NT2/D1 (cell line): ENCODE measurements around the gene ADPRS.

ENCODE experiments used
- DNase-seq: peaks from one replicate; pipeline ENCODE4 v3.0.0-alpha.2; 2011; ENCODE audit warnings: low read depth, low spot score
- H3K27me3 ChIP-seq: 2 replicates; pipeline ENCODE4 v1.6.0; 2011; ENCODE audit warnings: mild to moderate bottlenecking; ENCODE audit not compliant: insufficient read length, insufficient read depth
- H3K36me3 ChIP-seq: 2 replicates; pipeline ENCODE4 v1.6.1; 2011; ENCODE audit warnings: mild to moderate bottlenecking, low read length, mixed read lengths; ENCODE audit not compliant: insufficient read depth, insufficient read length
- H3K4me1 ChIP-seq: 2 replicates; pipeline ENCODE4 v1.5.1; 2011; ENCODE audit not compliant: insufficient read depth, insufficient read length
- H3K4me3 ChIP-seq: 2 replicates; pipeline ENCODE4 v1.5.1; 2011; ENCODE audit warnings: low read depth; ENCODE audit not compliant: insufficient read length
- H3K9ac ChIP-seq: 2 replicates; pipeline ENCODE4 v1.6.0; 2011; ENCODE audit warnings: low read depth; ENCODE audit not compliant: insufficient read length
- H3K9me3 ChIP-seq: 2 replicates; pipeline ENCODE4 v1.5.1; 2011; ENCODE audit warnings: mild to moderate bottlenecking, low read length; ENCODE audit not compliant: insufficient read depth
- SUZ12 ChIP-seq: IDR thresholded peaks from 2 replicates; pipeline ENCODE4 v1.6.1; 2011; ENCODE audit not compliant: insufficient read length, insufficient read depth; ENCODE audit errors: extremely low read depth
- YY1 ChIP-seq: IDR thresholded peaks from 2 replicates; pipeline ENCODE4 v1.6.1; 2011; ENCODE audit not compliant: insufficient read length, insufficient read depth
- ZNF274 ChIP-seq: IDR thresholded peaks from 2 replicates; pipeline ENCODE4 v1.6.1; 2011; ENCODE audit warnings: mild to moderate bottlenecking, low read depth, low read length

ADPRS gene

GRCh38 chr1:36128126-36128904, 39.6 kb downstream of the ADPRS start:
- no peaks in the 10 kb centered on the region for H3K9me3 ChIP-seq
- H3K9ac ChIP-seq: no peak overlapping the region
- H3K27me3 ChIP-seq: peaks cover 37% of the 10 kb centered on the region
- TF ChIP-seq ZNF274 (no peak), SUZ12 (no peak), YY1 (no peak)
- H3K36me3 ChIP-seq: no peaks in the 10 kb centered on the region
- H3K4me1 ChIP-seq: peaks cover 20% of the 10 kb centered on the region
- no peak overlapping the region for H3K4me3 ChIP-seq
- DNase-seq: no peak

- H3K36me3 ChIP-seq: no peaks in the 10 kb centered on the region
- TF ChIP-seq ZNF274: no peak
- TF ChIP-seq YY1: no peak
- TF ChIP-seq SUZ12: no peak
- no peaks in the 10 kb centered on the region for H3K9me3 ChIP-seq
- H3K4me3 ChIP-seq: no peak overlapping the region
- H3K4me1 ChIP-seq: peaks cover 24% of the 10 kb centered on the region
- no peak overlapping the region for H3K9ac ChIP-seq
- DNase-seq: no peak
- H3K27me3 ChIP-seq: peaks cover 31% of the 10 kb centered on the region
These were observed 40.2 kb downstream of the ADPRS start for GRCh38 chr1:36128905-36129206.

GRCh38 chr1:36132029-36132428, 43.3 kb downstream of the ADPRS start:
- Histone ChIP-seq H3K36me3 (peaks cover 15% of the 10 kb centered on the region), H3K4me3 (no peak overlapping the region), H3K4me1 (peaks cover 18% of the 10 kb centered on the region), H3K27me3 (peaks cover under 1% of the 10 kb centered on the region), H3K9ac (no peak overlapping the region), H3K9me3 (no peaks in the 10 kb centered on the region)
- no peak for DNase-seq
- no peak for TF ChIP-seq ZNF274
- TF ChIP-seq YY1: no peak
- no peak for TF ChIP-seq SUZ12

GRCh38 chr1:36133484-36133883, 44.8 kb downstream of the ADPRS start:
- TF ChIP-seq ZNF274 (no peak), YY1 (no peak), SUZ12 (no peak)
- no peaks in the 10 kb centered on the region for H3K27me3 ChIP-seq
- no peak for DNase-seq
- no peaks in the 10 kb centered on the region for H3K9me3 ChIP-seq
- peaks cover 30% of the 10 kb centered on the region for H3K36me3 ChIP-seq
- no peak overlapping the region for H3K4me3 ChIP-seq
- H3K9ac ChIP-seq: peak overlapping the region; percentile 34
- H3K4me1 ChIP-seq: peaks cover 15% of the 10 kb centered on the region

GRCh38 chr1:36134031-36134430, 45.3 kb downstream of the ADPRS start:
- no peak overlapping the region for H3K4me3 ChIP-seq

GRCh38 chr1:36134505-36135329, 46.0 kb downstream of the ADPRS start:
- H3K4me1 ChIP-seq: peaks cover 15% of the 10 kb centered on the region
- H3K9ac ChIP-seq: no peak overlapping the region
- TF ChIP-seq YY1: no peak
- TF ChIP-seq SUZ12: no peak
- no peak for TF ChIP-seq ZNF274
- peak; percentile 70 for DNase-seq
- no peak overlapping the region for H3K4me3 ChIP-seq
- peaks cover 38% of the 10 kb centered on the region for H3K36me3 ChIP-seq
- no peaks in the 10 kb centered on the region for H3K9me3 ChIP-seq
- H3K27me3 ChIP-seq: no peaks in the 10 kb centered on the region

More at GRCh38 chr1:36134031-36134430, 45.3 kb downstream of the ADPRS start:
- no peak overlapping the region for H3K9ac ChIP-seq
- peaks cover 32% of the 10 kb centered on the region for H3K36me3 ChIP-seq
- peaks cover 15% of the 10 kb centered on the region for H3K4me1 ChIP-seq
- no peak for DNase-seq
- no peaks in the 10 kb centered on the region for H3K27me3 ChIP-seq
- H3K9me3 ChIP-seq: no peaks in the 10 kb centered on the region
- peak; percentile 2 for TF ChIP-seq YY1
- no peak for TF ChIP-seq SUZ12
- no peak for TF ChIP-seq ZNF274

GRCh38 chr1:36135330-36135667, 46.6 kb downstream of the ADPRS start:
- no peak overlapping the region for H3K4me3 ChIP-seq
- no peak for DNase-seq
- no peak overlapping the region for H3K9ac ChIP-seq
- H3K27me3 ChIP-seq: no peaks in the 10 kb centered on the region
- H3K9me3 ChIP-seq: no peaks in the 10 kb centered on the region
- TF ChIP-seq SUZ12: no peak
- peaks cover 15% of the 10 kb centered on the region for H3K4me1 ChIP-seq
- peaks cover 44% of the 10 kb centered on the region for H3K36me3 ChIP-seq
